8988T (cell line): Measurements from ENCODE around the gene GJB2.

ENCODE experiments used
- DNase-seq: peaks from one replicate; pipeline ENCODE4 v3.0.0; 2011

Gene GJB2

GRCh38 chr13:20141238-20142022 is 51.3 kb downstream of the GJB2 start:
- no peak for DNase-seq

GRCh38 chr13:20140487-20140886 is 52.3 kb downstream of the GJB2 start:
- no peak for DNase-seq

GRCh38 chr13:20137875-20138274 is 54.9 kb downstream of the GJB2 start:
- DNase-seq = no peak
